Spleen (tissue), 11 donors: ENCODE measurements around the gene SERPINH1. TPM values are rescaled to one million over a fixed set of nuclear protein-coding genes. Genes with fewer than 3 reads are reported as not detected.

Experiments used
- DNase-seq: peaks from one replicate; pipeline ENCODE4 v3.0.0-alpha.2; 2020
- H3K27ac ChIP-seq, 8 donors: fragments of 200-600 bp; sonication (generic) in 7 of 8; 1 replicate in 4 of 8; 2 replicates in 4 of 8; pipeline versions ENCODE4 v1.5.0 to v1.8.0; 2016 to 2021; ENCODE audit warnings: inconsistent platforms in 4 of 8, mild to moderate bottlenecking in 4 of 8, moderate library complexity in 1 of 8
- H3K27me3 ChIP-seq, 7 donors: fragments of 200-600 bp; sonication (generic) in 6 of 7; replicated peaks in 1 of 7; 1 replicate in 4 of 7; 2 replicates in 3 of 7; pipeline versions ENCODE4 v1.5.0 to v1.8.0; 2016 to 2021; ENCODE audit warnings: inconsistent platforms in 3 of 7, mild to moderate bottlenecking in 1 of 7
- H3K36me3 ChIP-seq, 6 donors: fragments of 200-600 bp; sonication (generic) in 5 of 6; 1 replicate in 4 of 6; 2 replicates in 2 of 6; pipeline versions ENCODE4 v1.5.0 to v1.8.0; 2016 to 2021; ENCODE audit warnings: inconsistent platforms in 2 of 6
- H3K4me1 ChIP-seq, 6 donors: fragments of 200-600 bp; sonication (generic) in 5 of 6; 1 replicate in 3 of 6; 2 replicates in 3 of 6; pipeline versions ENCODE4 v1.5.0 to v1.8.0; 2016 to 2021; ENCODE audit warnings: inconsistent platforms in 3 of 6
- H3K4me3 ChIP-seq, 8 donors: fragments of 200-600 bp; sonication (generic) in 7 of 8; 1 replicate in 4 of 8; 2 replicates in 4 of 8; pipeline versions ENCODE4 v1.5.0 to v1.8.0; 2016 to 2021; ENCODE audit warnings: inconsistent platforms in 4 of 8, mild to moderate bottlenecking in 4 of 8, moderate library complexity in 2 of 8
- H3K9me3 ChIP-seq, 8 donors: fragments of 200-600 bp; sonication (generic) in 7 of 8; 1 replicate in 4 of 8; 2 replicates in 4 of 8; pipeline versions ENCODE4 v1.5.0 to v1.8.0; 2016 to 2021; ENCODE audit warnings: inconsistent platforms in 4 of 8
- POLR2A ChIP-seq, 3 donors: fragments of 450-650 bp; IDR thresholded peaks; one replicate each; pipeline ENCODE4 v1.5.1; 2017; ENCODE audit warnings: antibody characterized with exemption in 3 of 3, mild to moderate bottlenecking in 1 of 3
- POLR2AphosphoS5 ChIP-seq, 3 donors: sonication (generic); formaldehyde crosslinking; IDR thresholded peaks; one replicate each; pipeline ENCODE4 v1.5.1; 2017; ENCODE audit warnings: antibody characterized with exemption in 3 of 3
- WGBS, 5 donors: extraction: QIAGEN DNeasy Blood & Tissue Kit in 3 of 5; methylation state at CpG; one replicate each; pipeline versions ENCODE4 v1.1.5 to v1.1.7; 2013 to 2018; 5-methylcytosine and 5-hydroxymethylcytosine counted together
- intact Hi-C: fragments of 100-400 bp; cut with DNase I; formaldehyde crosslinking; loops from one replicate; pipeline ENCODE4 v1.15.0; 2023; ENCODE audit warnings: low total_unique reads
- polyA plus RNA-seq, 3 donors: library from polyadenylated mRNA; stranded (reverse); fragments of 200-250 nt; gene quantifications; one replicate each; pipeline ENCODE4 v1.2.1, GENCODE V29; 2013
- total RNA-seq, 7 donors: library from RNA; depleted of rRNA in 3 of 7; stranded (reverse); fragments of >200 nt in 3 of 7; fragmentation: NEBNext Ultra II Directional in 4 of 7; extraction: Animal tissue kit (Norgen Biotek cat#: 25700) in 4 of 7; gene quantifications; one replicate each; pipeline versions ENCODE4 v1.1.0 to v1.2.1, GENCODE V29; 2016 to 2021
- TF ChIP-seq, protein P1 (sequence below), 11 experiments: fragments of 200-600 bp in 7 of 11; fragments of 450-650 bp in 4 of 11; sonication (generic) in 4 of 11; IDR thresholded peaks in 8 of 11; conservative IDR thresholded peaks in 3 of 11; 1 replicate in 7 of 11; 2 replicates in 4 of 11; pipeline versions ENCODE4 v1.4.0 to v1.8.0; 2016 to 2021; ENCODE audit warnings: antibody characterized with exemption in 11 of 11, inconsistent platforms in 4 of 11, mild to moderate bottlenecking in 1 of 11
- donor health status: healthy with polysubstance abuse.
- donor health status: DM: no; HTN: no; CAD: no; lungs with moderate emphysema.
- donor health status: DM: no; HTN: no; CAD: no.
- donor health status: Bipolar disorder and iron deficiency.
- donor health status: healthy.
- donor health status: DM: no; HTN: no; CAD: no.
- donor health status: DM: yes; HTN: yes; CAD: no.

SERPINH1 gene
- total and polyA plus RNA-seq, 10 donors = 19.0 to 145 (median 69.4) TPM

DNA sequence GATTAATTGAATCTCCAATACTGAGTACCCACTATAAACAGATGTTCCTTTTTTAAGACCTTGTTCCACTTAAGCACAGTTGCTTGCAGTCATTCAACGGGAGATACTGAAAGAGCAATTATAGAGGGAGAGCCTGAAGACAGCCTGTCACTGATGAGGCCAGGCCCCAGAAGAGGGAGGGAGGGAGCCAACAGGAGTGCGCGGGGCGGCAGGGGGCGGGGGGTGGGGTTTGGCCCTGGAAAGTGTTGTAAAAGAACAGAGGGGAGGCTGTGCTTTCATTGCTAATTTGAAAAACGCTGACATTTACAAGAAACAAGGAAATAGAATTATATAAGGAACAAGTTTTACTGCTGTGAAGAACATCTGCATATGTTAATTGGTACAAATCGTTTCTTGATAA, 53.7 kb downstream of the SERPINH1 start:
- Histone ChIP-seq H3K27me3 (no peaks in the 10 kb centered on the region), H3K27ac (no peak overlapping the region), H3K4me3 (no peak overlapping the region), H3K36me3 (no peaks in the 10 kb centered on the region), H3K9me3 (peaks cover 0 to 13% (median 6%) of the 10 kb centered on the region in 8 donors), H3K4me1 (no peaks in the 10 kb centered on the region)
- intact Hi-C loops = no loop called here
- TF ChIP-seq POLR2AphosphoS5 (IDR thresholded peaks at IDR 0.05) (no peak), POLR2A (IDR thresholded peaks at IDR 0.05) (no peak)
- TF ChIP-seq, protein P1, sequence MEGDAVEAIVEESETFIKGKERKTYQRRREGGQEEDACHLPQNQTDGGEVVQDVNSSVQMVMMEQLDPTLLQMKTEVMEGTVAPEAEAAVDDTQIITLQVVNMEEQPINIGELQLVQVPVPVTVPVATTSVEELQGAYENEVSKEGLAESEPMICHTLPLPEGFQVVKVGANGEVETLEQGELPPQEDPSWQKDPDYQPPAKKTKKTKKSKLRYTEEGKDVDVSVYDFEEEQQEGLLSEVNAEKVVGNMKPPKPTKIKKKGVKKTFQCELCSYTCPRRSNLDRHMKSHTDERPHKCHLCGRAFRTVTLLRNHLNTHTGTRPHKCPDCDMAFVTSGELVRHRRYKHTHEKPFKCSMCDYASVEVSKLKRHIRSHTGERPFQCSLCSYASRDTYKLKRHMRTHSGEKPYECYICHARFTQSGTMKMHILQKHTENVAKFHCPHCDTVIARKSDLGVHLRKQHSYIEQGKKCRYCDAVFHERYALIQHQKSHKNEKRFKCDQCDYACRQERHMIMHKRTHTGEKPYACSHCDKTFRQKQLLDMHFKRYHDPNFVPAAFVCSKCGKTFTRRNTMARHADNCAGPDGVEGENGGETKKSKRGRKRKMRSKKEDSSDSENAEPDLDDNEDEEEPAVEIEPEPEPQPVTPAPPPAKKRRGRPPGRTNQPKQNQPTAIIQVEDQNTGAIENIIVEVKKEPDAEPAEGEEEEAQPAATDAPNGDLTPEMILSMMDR (IDR thresholded peaks at IDR 0.05 in 8 of 11, conservative IDR thresholded peaks at IDR 0.05 in 3 of 11) = no peak
- no peak for DNase-seq
- WGBS, 5 donors = 61 to 77% (median 69%) methylated on average over 7 of the region's 7 CpGs

DNA sequence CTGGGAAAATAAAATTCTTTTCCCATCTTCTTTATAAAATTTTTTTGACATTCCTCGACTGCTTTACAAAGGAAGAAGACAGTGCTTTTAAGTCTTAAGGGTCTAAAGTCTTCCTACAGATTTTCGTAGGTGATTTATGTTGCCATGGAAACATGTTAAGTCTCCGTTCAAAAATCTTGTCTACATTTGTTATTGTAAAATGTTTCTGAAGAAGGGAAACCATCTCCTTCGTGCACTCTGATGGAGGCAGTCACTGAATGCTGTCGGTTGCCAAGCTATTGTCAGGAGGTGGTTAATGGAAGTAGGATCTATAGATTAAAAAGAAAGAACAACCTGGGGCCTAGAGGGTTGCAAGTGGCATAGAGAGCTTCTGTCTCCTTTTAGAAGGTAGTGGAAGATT, 54.2 kb downstream of the SERPINH1 start:
- peaks cover 0 to 13% (median 6%) of the 10 kb centered on the region in 8 donors for H3K9me3 ChIP-seq
- no peaks in the 10 kb centered on the region for H3K36me3 ChIP-seq
- WGBS, 5 donors = 77 to 88% (median 84%) methylated on average over 5 of the region's 5 CpGs
- no peaks in the 10 kb centered on the region for H3K27me3 ChIP-seq
- H3K27ac ChIP-seq = no peak overlapping the region
- intact Hi-C loops = no loop called here
- H3K4me1 ChIP-seq = no peaks in the 10 kb centered on the region
- H3K4me3 ChIP-seq = no peak overlapping the region
- no peak for DNase-seq
- TF ChIP-seq POLR2AphosphoS5 (IDR thresholded peaks at IDR 0.05) = no peak
- no peak for TF ChIP-seq POLR2A (IDR thresholded peaks at IDR 0.05)
- TF ChIP-seq, protein P1 (IDR thresholded peaks at IDR 0.05 in 8 of 11, conservative IDR thresholded peaks at IDR 0.05 in 3 of 11) = no peak

Other genes with a start within 250 kb of the SERPINH1 start
- gene ARRB1, start 210.6 kb upstream of the SERPINH1 start, total RNA-seq = 100 to 1,000 TPM in 3 of 7 donors, 10 to 100 TPM in 4; 77.7 to 139 (median 84.8) TPM
- gene ARRB1, start 210.6 kb upstream of the SERPINH1 start, polyA plus RNA-seq = 10 to 100 TPM; 11.6 to 49.3 (median 13.1) TPM
- gene RPS3, start 162.7 kb upstream of the SERPINH1 start, total RNA-seq = 1,000 to 10,000 TPM; 1,482 to 2,624 (median 2,197) TPM
- 1,000 to 10,000 TPM; 4,940 to 5,449 (median 5,352) TPM for gene RPS3, start 162.7 kb upstream of the SERPINH1 start, polyA plus RNA-seq
- gene KLHL35, start 129.1 kb upstream of the SERPINH1 start, total RNA-seq = 1 to 10 TPM in 6 of 7 donors, under 1 TPM in 1; 0.19 to 3.5 (median 1.8) TPM
- 1 to 10 TPM; 2.0 to 3.8 (median 2.8) TPM for gene KLHL35, start 129.1 kb upstream of the SERPINH1 start, polyA plus RNA-seq
- 100 to 1,000 TPM in 6 of 7 donors, 10 to 100 TPM in 1; 97.0 to 273 (median 144) TPM for gene GDPD5, start 36.3 kb upstream of the SERPINH1 start, total RNA-seq
- gene GDPD5, start 36.3 kb upstream of the SERPINH1 start, polyA plus RNA-seq = 100 to 1,000 TPM in 2 of 3 donors, 10 to 100 TPM in 1; 44.6 to 248 (median 147) TPM
- 1 to 10 TPM; 1.4 to 3.3 (median 2.2) TPM for gene MAP6, start 106.8 kb downstream of the SERPINH1 start, total RNA-seq
- gene MAP6, start 106.8 kb downstream of the SERPINH1 start, polyA plus RNA-seq = 1 to 10 TPM; 1.3 to 9.0 (median 5.2) TPM
- under 1 TPM in 1 of 7 donors, not detected in 6; 0.23 TPM for gene MOGAT2, start 155.6 kb downstream of the SERPINH1 start, total RNA-seq
- under 1 TPM; 0.03 to 0.23 (median 0.20) TPM for gene MOGAT2, start 155.6 kb downstream of the SERPINH1 start, polyA plus RNA-seq
- gene DGAT2, start 206.5 kb downstream of the SERPINH1 start, total RNA-seq = 10 to 100 TPM; 14.1 to 71.7 (median 22.5) TPM
- gene DGAT2, start 206.5 kb downstream of the SERPINH1 start, polyA plus RNA-seq = 1 to 10 TPM; 3.5 to 9.5 (median 6.4) TPM